ENCODE results near the gene RRP12.

Gene RRP12

GRCh38 chr10:97378933-97379921 lies 21.9 kb downstream of the RRP12 start:
- DNase-seq: no peak
- in situ Hi-C loops (cut with HindIII; ENCODE audit: low pct_ligation_motif_present, low pct_unique_long_range_greater_than_20kb, low sequenced_read_pairs): no loop called here

DNA sequence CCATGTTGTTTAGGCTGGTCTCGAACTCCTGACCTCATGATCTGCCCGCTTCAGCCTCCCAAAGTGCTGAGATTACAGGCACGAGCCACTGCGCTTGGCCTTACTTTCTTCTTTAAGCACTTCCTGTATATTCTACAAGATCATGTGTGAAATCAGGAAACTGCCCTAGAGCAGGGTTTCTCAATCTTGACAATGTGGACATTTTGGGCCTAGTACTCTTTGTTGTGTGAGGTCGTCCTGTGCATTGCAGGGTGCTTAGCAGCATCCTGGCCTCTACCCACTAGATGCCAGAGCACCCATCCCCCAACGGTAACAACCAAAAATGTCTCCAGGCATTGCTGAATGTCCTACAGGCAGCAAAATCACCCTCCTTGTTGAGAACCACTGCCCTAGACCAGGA lies 24.7 kb downstream of the RRP12 start:
- DNase-seq: no peak
- in situ Hi-C loops (cut with HindIII; ENCODE audit: low pct_ligation_motif_present, low pct_unique_long_range_greater_than_20kb, low sequenced_read_pairs): no loop called here

GRCh38 chr10:97373456-97373855 lies 27.7 kb downstream of the RRP12 start:
- no peak for DNase-seq
- in situ Hi-C loops (cut with HindIII; ENCODE audit: low pct_ligation_motif_present, low pct_unique_long_range_greater_than_20kb, low sequenced_read_pairs): no loop called here

- in situ Hi-C loops (cut with HindIII; ENCODE audit: low pct_ligation_motif_present, low pct_unique_long_range_greater_than_20kb, low sequenced_read_pairs): no loop called here
- no peak for DNase-seq
These were observed 28.8 kb downstream of the RRP12 start for GRCh38 chr10:97372233-97372875.

- in situ Hi-C loops (cut with HindIII; ENCODE audit: low pct_ligation_motif_present, low pct_unique_long_range_greater_than_20kb, low sequenced_read_pairs): no loop called here
- no peak for DNase-seq
These were observed 29.4 kb downstream of the RRP12 start for GRCh38 chr10:97371696-97372095.

GRCh38 chr10:97367126-97367649 lies 34.0 kb downstream of the RRP12 start:
- in situ Hi-C loops (cut with HindIII; ENCODE audit: low pct_ligation_motif_present, low pct_unique_long_range_greater_than_20kb, low sequenced_read_pairs): no loop called here
- DNase-seq: no peak

DNA sequence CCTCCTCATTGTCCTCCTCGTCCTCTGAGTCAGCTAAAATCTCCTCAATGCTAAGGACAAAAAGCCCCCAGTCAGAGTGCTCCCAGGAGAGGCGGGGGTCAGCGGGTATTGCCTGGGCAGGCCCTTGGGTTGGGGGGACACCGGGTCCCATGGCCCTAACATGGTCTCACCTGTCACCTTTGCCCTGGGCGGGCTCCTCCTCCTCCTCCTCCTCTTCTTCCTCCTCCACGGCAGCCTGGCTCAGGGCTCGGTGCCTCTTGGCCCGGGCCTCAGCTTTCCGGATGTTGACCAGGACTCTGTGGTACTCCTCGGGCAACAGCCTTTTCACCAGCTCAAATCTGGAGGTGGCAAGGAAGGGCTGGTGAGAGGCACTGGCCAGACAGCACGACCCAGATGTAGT lies 34.6 kb downstream of the RRP12 start:
- in situ Hi-C loops (cut with HindIII; ENCODE audit: low pct_ligation_motif_present, low pct_unique_long_range_greater_than_20kb, low sequenced_read_pairs): no loop called here
- no peak for DNase-seq

GRCh38 chr10:97365761-97366351 lies 35.3 kb downstream of the RRP12 start:
- in situ Hi-C loops (cut with HindIII; ENCODE audit: low pct_ligation_motif_present, low pct_unique_long_range_greater_than_20kb, low sequenced_read_pairs): no loop called here
- no peak for DNase-seq

DNA sequence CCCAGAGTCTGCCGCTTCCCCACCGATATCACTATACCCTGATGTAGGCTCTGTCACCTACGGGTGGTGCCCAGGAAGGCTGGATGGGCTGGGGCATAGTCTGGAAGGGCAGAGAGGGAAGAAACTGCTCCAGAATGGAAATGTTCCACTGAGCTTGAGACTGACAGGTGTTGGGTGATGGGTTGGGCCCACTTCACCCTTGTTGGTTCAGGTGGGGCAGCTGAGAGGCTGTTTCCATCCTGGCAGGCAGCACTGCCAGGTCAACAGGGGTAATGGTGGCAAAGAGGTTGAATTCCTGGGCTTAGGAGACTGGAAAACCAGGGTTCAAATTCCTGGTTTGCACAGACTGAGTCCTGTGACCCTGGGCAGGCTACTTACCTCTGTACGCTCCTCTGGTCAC lies 38.1 kb downstream of the RRP12 start:
- DNase-seq: no peak
- in situ Hi-C loops (cut with HindIII; ENCODE audit: low pct_ligation_motif_present, low pct_unique_long_range_greater_than_20kb, low sequenced_read_pairs): no loop called here

GRCh38 chr10:97362310-97363033 lies 38.7 kb downstream of the RRP12 start:
- in situ Hi-C loops (cut with HindIII; ENCODE audit: low pct_ligation_motif_present, low pct_unique_long_range_greater_than_20kb, low sequenced_read_pairs): no loop called here
- DNase-seq: no peak

DNA sequence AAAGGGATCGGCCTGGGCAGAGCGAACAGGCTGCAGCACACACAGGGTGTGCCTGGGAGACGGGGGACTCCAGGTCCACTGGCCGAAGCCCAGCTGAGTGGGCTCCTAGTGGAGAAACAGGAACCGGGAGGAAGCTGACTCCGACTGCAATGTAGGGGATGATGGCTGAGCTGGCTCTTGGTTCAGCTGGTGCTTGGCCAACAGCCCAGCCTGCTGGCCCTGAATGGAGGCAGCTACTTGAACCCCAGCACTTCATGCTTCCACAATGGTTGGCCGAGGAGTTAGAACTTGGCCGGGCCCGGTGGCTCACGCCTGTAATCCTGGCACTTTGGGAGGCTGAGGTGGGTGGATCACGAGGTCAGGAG lies 39.6 kb downstream of the RRP12 start:
- no peak for DNase-seq
- in situ Hi-C loops (cut with HindIII; ENCODE audit: low pct_ligation_motif_present, low pct_unique_long_range_greater_than_20kb, low sequenced_read_pairs): no loop called here

DNA sequence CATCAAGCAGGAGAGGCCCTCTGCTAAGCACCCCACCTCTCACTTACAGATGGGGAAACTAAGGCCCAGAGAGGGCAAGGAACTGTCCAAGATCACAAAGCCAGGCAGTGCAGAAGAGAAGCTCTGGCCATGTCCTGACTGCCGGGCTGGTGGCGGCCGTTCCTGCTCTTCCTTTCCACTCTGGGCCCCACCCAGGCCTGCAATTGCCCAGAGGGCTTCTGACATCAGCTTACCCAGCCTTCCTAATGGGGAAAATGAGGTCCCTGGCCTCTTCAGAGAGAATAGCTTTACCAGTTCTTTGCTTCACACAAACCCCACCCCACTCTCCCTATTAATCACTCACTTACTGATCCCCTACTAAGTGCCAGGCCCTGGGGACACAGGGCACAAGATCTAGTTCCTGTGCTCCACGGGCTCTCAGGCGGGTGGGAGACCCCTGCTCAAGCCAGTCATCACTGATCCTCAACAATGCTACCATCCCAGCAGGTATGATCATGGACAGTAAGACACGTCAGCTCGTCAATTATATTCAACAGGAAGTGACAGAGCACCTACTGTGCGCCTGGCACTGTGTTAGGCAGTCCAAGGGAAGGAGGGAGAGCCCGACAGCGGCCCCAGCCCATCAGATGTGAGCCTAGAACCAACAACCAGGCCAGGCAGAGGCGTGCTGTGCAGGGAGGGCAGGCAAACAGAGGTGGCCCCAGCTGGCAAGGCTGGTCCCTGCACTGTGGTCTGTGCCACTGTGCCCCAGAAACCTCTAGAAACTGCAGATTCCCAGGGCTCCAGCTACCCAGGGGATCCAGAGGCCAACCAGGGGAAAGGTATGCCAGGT lies 40.2 kb downstream of the RRP12 start:
- DNase-seq: no peak
- in situ Hi-C loops (cut with HindIII; ENCODE audit: low pct_ligation_motif_present, low pct_unique_long_range_greater_than_20kb, low sequenced_read_pairs): no loop called here

DNA sequence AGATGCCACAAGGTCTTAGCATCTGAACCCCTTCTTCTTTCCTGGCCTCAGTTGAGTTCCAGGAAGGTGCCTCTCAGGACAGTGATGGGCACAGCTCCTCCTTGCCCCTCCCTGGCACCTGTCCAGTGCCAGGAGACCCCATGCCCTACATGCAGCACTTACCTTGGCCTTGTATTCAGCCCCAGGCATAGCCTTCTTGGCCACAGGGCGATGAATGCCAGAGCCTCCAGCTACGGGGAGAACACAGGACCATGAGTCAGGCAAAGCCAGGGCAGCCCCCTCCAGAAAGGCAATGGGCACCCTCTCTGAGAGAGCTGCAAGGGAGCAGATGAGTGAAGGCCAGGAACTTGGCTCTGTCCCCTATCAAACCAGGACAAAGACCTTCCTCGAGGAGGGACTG lies 42.4 kb downstream of the RRP12 start:
- in situ Hi-C loops (cut with HindIII; ENCODE audit: low pct_ligation_motif_present, low pct_unique_long_range_greater_than_20kb, low sequenced_read_pairs): no loop called here
- no peak for DNase-seq

GRCh38 chr10:97358349-97358748 lies 42.8 kb downstream of the RRP12 start:
- no peak for DNase-seq
- in situ Hi-C loops (cut with HindIII; ENCODE audit: low pct_ligation_motif_present, low pct_unique_long_range_greater_than_20kb, low sequenced_read_pairs): no loop called here

- DNase-seq: no peak
- in situ Hi-C loops (cut with HindIII; ENCODE audit: low pct_ligation_motif_present, low pct_unique_long_range_greater_than_20kb, low sequenced_read_pairs): no loop called here
These were observed 44.2 kb downstream of the RRP12 start for GRCh38 chr10:97356918-97357317.

DNA sequence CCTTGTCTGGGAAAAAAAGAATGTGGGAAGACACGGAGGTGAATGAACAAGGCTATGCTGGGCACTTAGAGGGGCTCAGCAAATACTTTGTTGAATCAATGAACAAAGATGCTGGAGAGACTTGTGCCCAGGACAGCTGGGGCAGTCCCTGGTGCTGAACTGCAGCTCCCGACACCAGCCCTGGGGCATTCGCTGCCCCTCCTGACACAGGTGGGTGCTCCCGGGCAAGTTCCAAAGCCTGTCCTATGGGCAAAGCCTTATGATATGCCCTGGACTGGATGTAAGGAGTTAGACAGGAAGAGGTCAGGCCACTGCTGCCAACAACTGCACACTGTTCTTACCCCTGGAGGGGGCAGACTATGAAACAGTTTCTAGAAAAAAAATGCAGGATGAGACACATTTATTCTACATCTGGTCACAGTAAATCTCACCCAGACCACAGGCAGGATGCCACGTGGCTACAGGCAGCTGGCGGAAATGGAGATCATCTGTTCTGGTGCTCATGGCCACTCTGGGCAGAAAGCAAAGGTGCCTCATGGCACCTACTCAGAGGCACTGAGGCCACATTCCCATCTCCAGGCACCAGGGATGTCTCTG lies 44.7 kb downstream of the RRP12 start:
- in situ Hi-C loops (cut with HindIII; ENCODE audit: low pct_ligation_motif_present, low pct_unique_long_range_greater_than_20kb, low sequenced_read_pairs): no loop called here
- DNase-seq: no peak

- peak; percentile 20 for DNase-seq
- in situ Hi-C loops (cut with HindIII; ENCODE audit: low pct_ligation_motif_present, low pct_unique_long_range_greater_than_20kb, low sequenced_read_pairs): no loop called here
These were observed 45.6 kb downstream of the RRP12 start for GRCh38 chr10:97355571-97355975.

GRCh38 chr10:97353945-97354344 lies 47.2 kb downstream of the RRP12 start:
- in situ Hi-C loops (cut with HindIII; ENCODE audit: low pct_ligation_motif_present, low pct_unique_long_range_greater_than_20kb, low sequenced_read_pairs): no loop called here
- no peak for DNase-seq

Data from ACHN (cell line).